Smooth muscle cell (in vitro differentiated cells): Measurements from ENCODE around the gene COL8A1. TPM values are rescaled to one million over a fixed set of nuclear protein-coding genes. Genes with fewer than 3 reads are reported as not detected.

Source experiments
- DNase-seq: peaks from one replicate; lab custom pipeline; 2025; ENCODE audit not compliant: unreplicated experiment; lab: John Stamatoyannopoulos, UW
- H2AFZ ChIP-seq: fragments of 200-600 bp; sonication (generic); 2 replicates; pipeline ENCODE4 v1.6.0; 2016; ENCODE audit warnings: antibody characterized with exemption, low read depth, mild to moderate bottlenecking
- H3F3A ChIP-seq: fragments of 200-600 bp; sonication (generic); 2 replicates; pipeline ENCODE4 v1.6.0; 2017; ENCODE audit warnings: antibody characterized with exemption, low read depth
- H3K27ac ChIP-seq: fragments of 200-600 bp; sonication (generic); 2 replicates; pipeline ENCODE4 v1.5.1; 2016; ENCODE audit warnings: low read depth, mild to moderate bottlenecking
- H3K27me3 ChIP-seq: fragments of 200-600 bp; sonication (generic); 2 replicates; pipeline ENCODE4 v1.6.1; 2016; ENCODE audit warnings: low read depth, mild to moderate bottlenecking
- H3K36me3 ChIP-seq: fragments of 200-600 bp; sonication (generic); 2 replicates; pipeline ENCODE4 v1.5.1; 2016; ENCODE audit warnings: low read depth
- H3K4me1 ChIP-seq: fragments of 200-600 bp; sonication (generic); 2 replicates; pipeline ENCODE4 v1.5.1; 2016; ENCODE audit warnings: low read depth
- H3K4me2 ChIP-seq: fragments of 200-600 bp; sonication (generic); 2 replicates; pipeline ENCODE4 v1.6.0; 2016; ENCODE audit warnings: mild to moderate bottlenecking
- H3K4me3 ChIP-seq: fragments of 200-600 bp; sonication (generic); 2 replicates; pipeline ENCODE4 v1.5.1; 2016; ENCODE audit warnings: mild to moderate bottlenecking
- H3K79me2 ChIP-seq: fragments of 200-600 bp; sonication (generic); 2 replicates; pipeline ENCODE4 v1.6.0; 2016; ENCODE audit warnings: low read depth, mild to moderate bottlenecking
- H3K9ac ChIP-seq: fragments of 200-600 bp; sonication (generic); 2 replicates; pipeline ENCODE4 v1.6.0; 2016; ENCODE audit warnings: low read depth
- H3K9me3 ChIP-seq: fragments of 200-600 bp; sonication (generic); replicated peaks from 2 replicates; pipeline ENCODE4 v1.5.1; 2016; ENCODE audit warnings: low read depth
- H4K20me1 ChIP-seq: fragments of 200-600 bp; sonication (generic); 2 replicates; pipeline ENCODE4 v1.6.0; 2016; ENCODE audit warnings: low read depth
- WGBS: methylation state at CpG from one replicate; pipeline ENCODE4 v1.1.7; 2016; ENCODE audit warnings: low lambda C conversion rate; 5-methylcytosine and 5-hydroxymethylcytosine counted together
- polyA plus RNA-seq: library from polyadenylated mRNA; unstranded; fragments of >200 nt; fragmentation: Nextera tagmentation; extraction: Ambion mirVana; gene quantifications from 2 replicates; pipeline ENCODE4 v1.2.1, GENCODE V29; 2016
- total RNA-seq: library from RNA; depleted of rRNA; stranded (reverse); fragments of >200 nt; gene quantifications from 2 replicates; pipeline ENCODE4 v1.2.3, GENCODE V29; 2014
- TF ChIP-seq, protein P1 (sequence below): fragments of 200-600 bp; sonication (generic); IDR thresholded peaks from 2 replicates; pipeline ENCODE4 v1.5.1; 2017; ENCODE audit warnings: borderline replicate concordance, mild to moderate bottlenecking, antibody characterized with exemption; ENCODE audit not compliant: insufficient read depth, poor library complexity, severe bottlenecking

Gene COL8A1
- total and polyA plus RNA-seq, 2 experiments from 2014 or later: 7.9 to 8.2 TPM

- no peaks in the 10 kb centered on the region for H3K4me1 ChIP-seq
- no peak overlapping the region for H3K9ac ChIP-seq
- no peaks in the 10 kb centered on the region for H3K36me3 ChIP-seq
- no peak overlapping the region for H3K4me3 ChIP-seq
- H2AFZ ChIP-seq: no peak overlapping the region
- TF ChIP-seq, protein P1, sequence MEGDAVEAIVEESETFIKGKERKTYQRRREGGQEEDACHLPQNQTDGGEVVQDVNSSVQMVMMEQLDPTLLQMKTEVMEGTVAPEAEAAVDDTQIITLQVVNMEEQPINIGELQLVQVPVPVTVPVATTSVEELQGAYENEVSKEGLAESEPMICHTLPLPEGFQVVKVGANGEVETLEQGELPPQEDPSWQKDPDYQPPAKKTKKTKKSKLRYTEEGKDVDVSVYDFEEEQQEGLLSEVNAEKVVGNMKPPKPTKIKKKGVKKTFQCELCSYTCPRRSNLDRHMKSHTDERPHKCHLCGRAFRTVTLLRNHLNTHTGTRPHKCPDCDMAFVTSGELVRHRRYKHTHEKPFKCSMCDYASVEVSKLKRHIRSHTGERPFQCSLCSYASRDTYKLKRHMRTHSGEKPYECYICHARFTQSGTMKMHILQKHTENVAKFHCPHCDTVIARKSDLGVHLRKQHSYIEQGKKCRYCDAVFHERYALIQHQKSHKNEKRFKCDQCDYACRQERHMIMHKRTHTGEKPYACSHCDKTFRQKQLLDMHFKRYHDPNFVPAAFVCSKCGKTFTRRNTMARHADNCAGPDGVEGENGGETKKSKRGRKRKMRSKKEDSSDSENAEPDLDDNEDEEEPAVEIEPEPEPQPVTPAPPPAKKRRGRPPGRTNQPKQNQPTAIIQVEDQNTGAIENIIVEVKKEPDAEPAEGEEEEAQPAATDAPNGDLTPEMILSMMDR: no peak
- H3F3A ChIP-seq: no peaks in the 10 kb centered on the region
- H3K27ac ChIP-seq: no peak overlapping the region
- H4K20me1 ChIP-seq: no peaks in the 10 kb centered on the region
- no peaks in the 10 kb centered on the region for H3K27me3 ChIP-seq
- 72% methylated on average over 2 of the region's 2 CpGs for WGBS
- H3K79me2 ChIP-seq: no peaks in the 10 kb centered on the region
- H3K9me3 ChIP-seq: no peaks in the 10 kb centered on the region
- DNase-seq: no peak
- no peak overlapping the region for H3K4me2 ChIP-seq
Observed at GRCh38 chr3:99765042-99765942, 126.9 kb downstream of the COL8A1 start.

GRCh38 chr3:99767291-99767690 is 128.9 kb downstream of the COL8A1 start:
- WGBS: 91% methylated on average over 2 of the region's 2 CpGs
- no peak for DNase-seq
- Histone ChIP-seq H3K9ac (no peak overlapping the region), H3K4me2 (no peak overlapping the region), H3K79me2 (no peaks in the 10 kb centered on the region), H3K27me3 (no peaks in the 10 kb centered on the region), H3K4me3 (no peak overlapping the region), H4K20me1 (no peaks in the 10 kb centered on the region), H3K27ac (no peak overlapping the region), H3K9me3 (no peaks in the 10 kb centered on the region), H3K4me1 (no peaks in the 10 kb centered on the region), H3F3A (no peaks in the 10 kb centered on the region), H2AFZ (no peak overlapping the region), H3K36me3 (no peaks in the 10 kb centered on the region)
- TF ChIP-seq, protein P1: no peak

DNA sequence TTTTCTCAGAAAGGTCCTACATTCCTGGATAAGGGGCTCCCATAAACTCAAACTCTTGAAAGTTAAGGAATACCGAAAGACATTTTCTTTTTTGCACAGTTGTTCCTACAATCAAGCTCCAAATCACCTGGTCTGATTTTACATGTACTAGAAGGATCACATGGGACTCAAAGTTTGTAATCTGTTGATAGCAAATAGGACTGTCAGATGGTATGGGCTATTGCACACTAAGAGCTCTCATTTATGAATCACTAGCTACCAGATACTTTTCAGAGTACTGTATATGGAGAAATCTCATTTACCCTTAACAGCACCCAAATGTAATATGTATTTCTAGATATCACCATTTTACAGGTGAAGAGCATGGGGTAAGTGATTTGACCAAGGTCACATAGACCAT is 129.7 kb downstream of the COL8A1 start:
- no peaks in the 10 kb centered on the region for H3K36me3 ChIP-seq
- no peaks in the 10 kb centered on the region for H3K4me1 ChIP-seq
- H3K9me3 ChIP-seq: no peaks in the 10 kb centered on the region
- DNase-seq: no peak
- no peak overlapping the region for H3K4me3 ChIP-seq
- H4K20me1 ChIP-seq: no peaks in the 10 kb centered on the region
- H3K27me3 ChIP-seq: no peaks in the 10 kb centered on the region
- H3F3A ChIP-seq: no peaks in the 10 kb centered on the region
- TF ChIP-seq, protein P1: no peak
- no peak overlapping the region for H3K27ac ChIP-seq
- 100% methylated on average over 1 of the region's 1 CpG for WGBS
- no peak overlapping the region for H3K4me2 ChIP-seq
- no peaks in the 10 kb centered on the region for H3K79me2 ChIP-seq
- no peak overlapping the region for H2AFZ ChIP-seq
- H3K9ac ChIP-seq: no peak overlapping the region
